ENCODE measurements around the gene EN2.

The EN2 gene

GRCh38 chr7:155514296-155514695 lies 56.4 kb downstream of the EN2 start:
- Histone ChIP-seq H3K36me3 (ENCODE audit: control insufficient read depth in 1 of 2, insufficient read depth in 2 of 2, low read length in 2 of 2) (no peaks in the 10 kb centered on the region), H3K9me3 (ENCODE audit: insufficient read depth, low read depth, low read length) (peaks cover 4% of the 10 kb centered on the region), H3K18ac (ENCODE audit: low read length) (no peak overlapping the region), H4K91ac (ENCODE audit: low read depth, low read length) (no peak overlapping the region), H4K12ac (ENCODE audit: low read depth, low read length) (no peak overlapping the region), H3K9ac (ENCODE audit: low read length) (no peak overlapping the region), H3K79me1 (ENCODE audit: low read length) (no peaks in the 10 kb centered on the region), H3K4me3 (ENCODE audit: low read depth, low read length) (no peak overlapping the region), H3K4me2 (ENCODE audit: low read length) (no peak overlapping the region), H3K27ac (ENCODE audit: low read depth, low read length) (no peak overlapping the region), H2AK5ac (ENCODE audit: low read length) (no peak overlapping the region), H2BK5ac (ENCODE audit: low read depth, low read length, poor library complexity) (no peak overlapping the region), H3K4me1 (ENCODE audit: control insufficient read depth in 1 of 2, insufficient read depth in 2 of 2, low read length in 2 of 2) (peaks cover 4 to 8% of the 10 kb centered on the region in 2 experiments), H2BK120ac (ENCODE audit: insufficient read depth, low read length, poor library complexity) (no peak overlapping the region), H4K8ac (ENCODE audit: low read depth, low read length) (no peak overlapping the region), H3K27me3 (ENCODE audit: insufficient read depth, low read length) (peaks cover 26% of the 10 kb centered on the region), H2AFZ (ENCODE audit: insufficient read depth, low read length, poor library complexity) (no peak overlapping the region), H3K14ac (ENCODE audit: low read length) (no peak overlapping the region), H3K23ac (ENCODE audit: low read length) (no peak overlapping the region), H3K4ac (ENCODE audit: low read depth, low read length) (no peak overlapping the region), H2BK12ac (ENCODE audit: low read length) (no peak overlapping the region), H3K79me2 (ENCODE audit: control insufficient read depth, insufficient read depth, low read length, poor library complexity) (no peaks in the 10 kb centered on the region)
- no CpG with 5 or more reads among the region's 8 CpGs for WGBS (ENCODE audit: extremely low coverage, insufficient coverage, insufficient read length)
- no peak for DNase-seq

Data from trophoblast cell (in vitro differentiated cells and primary cell).